HG03378 (cell line): ENCODE measurements around the gene SH3RF1.

Experiments used
- ATAC-seq: cut with Tn5 transposase; IDR thresholded peaks from one replicate; pipeline ENCODE4 v1.9.1; 2021; ENCODE audit warnings: mild to moderate bottlenecking, moderate library complexity; ENCODE audit not compliant: unreplicated experiment

The SH3RF1 gene

DNA sequence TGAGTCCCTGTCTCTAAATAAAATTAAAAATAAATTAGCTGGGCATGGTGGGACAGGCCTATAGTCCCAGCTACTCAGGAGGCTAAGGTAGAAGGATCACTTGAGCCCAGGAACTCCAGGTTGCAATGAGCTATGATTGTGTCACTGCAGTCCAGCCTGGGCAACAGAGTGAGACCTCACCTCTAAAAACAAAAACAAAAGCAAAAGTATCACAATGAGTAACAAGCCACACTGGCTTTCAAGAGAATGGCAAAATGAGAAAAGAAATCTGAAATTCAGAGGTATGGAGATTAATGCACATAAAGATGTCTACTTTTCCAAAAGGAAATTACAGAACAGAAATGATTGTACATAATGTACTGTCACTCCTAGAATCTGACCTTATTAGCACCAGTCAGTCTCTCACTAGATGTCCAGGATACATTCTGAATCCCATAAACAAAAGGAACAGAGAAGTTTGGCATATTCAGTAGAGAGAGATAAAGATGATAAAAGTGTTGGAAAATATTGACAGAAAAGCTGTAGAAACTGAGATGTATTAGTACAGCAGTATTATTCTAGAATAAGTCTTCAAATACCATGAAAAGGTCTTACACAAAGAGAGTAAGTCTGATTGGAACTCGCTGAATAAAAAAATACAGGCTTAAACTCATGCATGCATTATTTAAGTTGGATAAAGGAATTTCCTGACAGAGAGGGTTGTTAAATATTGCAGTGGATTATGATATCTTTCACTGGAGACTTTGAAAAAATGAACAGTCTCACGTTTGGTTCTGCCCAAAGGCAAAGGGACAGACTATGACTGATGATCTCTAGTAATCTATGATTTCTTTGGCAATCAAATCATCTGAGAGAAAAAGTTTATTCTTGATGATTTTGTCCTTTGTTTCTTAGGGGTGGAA, 102.5 kb downstream of the SH3RF1 start:
- peak; percentile 95 for ATAC-seq

DNA sequence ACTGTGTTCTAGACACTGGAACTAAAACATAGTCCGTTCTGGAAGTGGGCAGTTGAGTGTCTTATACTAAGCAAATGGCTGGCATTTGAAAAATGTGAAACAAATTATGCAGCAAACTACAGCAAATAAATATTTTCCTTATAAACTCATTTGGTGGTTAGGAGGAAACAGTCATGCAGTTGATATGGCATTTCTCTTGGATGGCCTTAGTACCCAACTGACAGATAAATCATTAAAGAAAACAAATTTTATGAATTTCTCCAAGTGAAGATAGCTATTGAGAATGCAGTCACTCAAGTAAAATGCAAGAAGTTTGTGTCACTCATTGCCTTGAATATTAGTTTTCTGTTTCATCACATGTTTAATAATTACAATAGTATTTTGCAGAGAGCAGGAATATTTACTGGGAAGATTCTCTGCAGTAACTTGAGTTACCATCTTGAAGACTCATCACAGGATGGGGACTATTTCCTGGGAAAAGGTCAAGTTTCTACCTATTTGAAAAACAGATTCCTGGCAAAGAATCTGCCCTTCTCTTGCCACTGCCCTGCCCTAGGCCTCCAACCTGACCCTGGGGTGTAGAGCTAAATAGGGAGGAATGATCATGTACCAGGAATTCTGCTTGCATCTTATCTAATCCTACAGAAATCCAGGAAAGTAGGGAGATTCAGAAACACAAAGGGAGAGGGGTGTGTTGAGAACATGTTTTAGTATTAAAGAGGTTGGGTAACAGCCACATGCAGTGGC, 105.9 kb downstream of the SH3RF1 start:
- ATAC-seq, result no peak

DNA sequence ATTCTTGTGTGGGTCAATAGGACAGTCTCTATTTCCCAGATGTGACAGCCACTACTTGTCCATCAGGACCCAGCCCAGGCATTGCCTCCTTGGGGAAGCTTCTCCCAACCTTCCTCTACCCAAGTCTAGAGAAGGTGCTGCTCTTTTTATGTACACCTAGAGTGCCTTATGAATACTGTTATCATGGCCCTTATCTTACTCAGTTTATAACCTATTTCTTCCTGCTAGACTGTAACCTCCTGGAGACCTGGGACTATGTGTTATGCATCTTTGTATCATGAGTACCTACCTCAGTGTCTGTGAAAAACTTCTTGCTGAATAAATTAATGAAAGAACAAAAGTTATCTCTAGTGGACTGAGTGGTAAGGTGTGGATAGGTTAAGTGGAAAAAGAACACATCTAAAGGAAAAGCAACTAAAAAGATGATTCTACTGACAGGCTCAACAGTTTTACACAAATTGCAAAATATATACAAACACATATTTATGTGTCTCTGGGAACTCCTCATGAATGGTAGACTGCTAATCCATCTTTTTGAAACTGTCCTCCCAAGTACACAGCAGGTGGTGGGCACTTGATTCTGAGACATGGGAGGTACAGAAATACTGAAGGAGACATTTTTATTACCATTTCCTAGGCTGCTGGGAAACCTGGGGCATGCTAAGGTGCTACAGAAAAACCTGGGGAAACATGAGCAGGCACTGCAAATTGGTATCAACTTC, 106.6 kb downstream of the SH3RF1 start:
- no peak for ATAC-seq

DNA sequence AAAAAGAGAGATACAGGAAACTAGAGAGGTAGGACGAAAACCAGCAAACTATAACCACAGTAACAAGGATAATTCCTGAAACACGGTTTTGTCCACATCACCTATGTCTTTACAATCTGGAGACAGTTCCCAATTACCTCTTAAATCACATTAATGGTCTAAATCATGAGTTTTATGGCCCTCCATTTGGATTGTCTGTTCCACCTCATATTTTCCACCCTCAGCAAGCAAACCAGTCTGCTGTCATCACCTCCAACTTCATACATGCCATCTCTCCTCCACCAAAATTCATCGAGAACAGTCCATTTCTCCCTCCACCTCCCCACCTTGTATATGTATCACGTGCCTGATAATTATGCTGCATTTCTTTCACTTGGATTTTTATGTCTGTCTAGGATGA, 107.3 kb downstream of the SH3RF1 start:
- ATAC-seq, result no peak

DNA sequence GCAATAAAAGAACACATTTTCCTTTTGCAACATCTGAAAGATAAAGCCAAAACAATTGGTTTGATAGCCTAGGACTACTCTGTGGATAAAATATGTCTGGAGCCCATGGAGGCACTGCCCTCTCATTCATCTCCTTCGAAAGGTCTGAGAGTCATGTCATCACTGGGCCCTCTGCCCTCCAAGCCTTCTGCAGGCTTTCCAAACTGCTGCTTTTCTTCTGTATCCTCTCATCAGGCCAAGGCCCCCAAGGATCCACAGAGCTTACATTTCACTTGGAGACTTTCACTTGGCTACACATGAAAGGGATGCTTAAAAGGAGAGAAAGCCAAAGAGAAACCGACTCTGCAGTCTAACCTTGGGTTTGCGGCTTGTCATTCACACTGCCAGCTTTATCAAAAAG, 109.9 kb downstream of the SH3RF1 start:
- ATAC-seq, result no peak

DNA sequence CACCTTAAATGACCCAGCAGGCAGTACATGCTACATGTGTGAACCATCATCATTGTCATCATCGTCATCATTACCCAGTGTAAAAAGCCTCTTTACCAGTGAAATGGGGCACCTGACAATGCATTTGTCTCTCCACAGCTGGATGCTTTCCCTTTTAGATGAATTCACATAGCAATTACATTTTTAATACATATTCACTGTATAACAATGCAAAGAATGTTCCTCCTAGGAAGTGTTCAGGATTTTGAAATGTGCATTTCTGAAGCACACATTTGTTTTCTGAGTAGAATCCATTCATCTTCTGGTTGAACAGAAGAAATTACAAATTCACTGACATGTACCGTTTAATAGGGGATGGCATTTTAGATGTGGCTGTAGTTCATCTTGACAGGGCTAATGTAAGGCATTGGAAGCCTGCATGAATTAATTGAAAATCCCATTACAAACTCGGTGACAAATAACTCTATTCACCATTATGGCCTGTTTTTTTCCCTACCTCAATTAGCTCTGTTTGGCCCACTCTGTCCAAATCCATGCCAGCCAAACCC, 111.1 kb downstream of the SH3RF1 start:
- no peak for ATAC-seq

DNA sequence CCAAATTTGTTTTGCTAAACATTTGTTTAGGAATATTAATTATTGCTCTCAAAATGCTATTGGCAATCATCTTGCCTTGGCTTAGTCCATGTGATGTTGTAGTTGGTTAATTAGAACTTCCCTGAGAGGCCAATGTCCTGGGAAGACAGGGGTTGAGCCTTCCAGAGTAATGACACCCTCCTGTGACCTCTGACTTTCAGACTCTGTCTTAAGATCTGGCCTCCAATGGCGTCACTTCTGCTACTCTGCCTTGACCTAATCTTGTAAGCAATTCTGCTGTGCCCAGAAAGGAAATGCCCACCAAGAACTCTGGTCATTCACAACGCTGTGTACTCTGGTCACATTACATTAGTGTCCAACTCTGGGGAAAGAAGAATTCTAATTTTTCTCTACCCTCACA, 111.9 kb downstream of the SH3RF1 start:
- ATAC-seq, result no peak

DNA sequence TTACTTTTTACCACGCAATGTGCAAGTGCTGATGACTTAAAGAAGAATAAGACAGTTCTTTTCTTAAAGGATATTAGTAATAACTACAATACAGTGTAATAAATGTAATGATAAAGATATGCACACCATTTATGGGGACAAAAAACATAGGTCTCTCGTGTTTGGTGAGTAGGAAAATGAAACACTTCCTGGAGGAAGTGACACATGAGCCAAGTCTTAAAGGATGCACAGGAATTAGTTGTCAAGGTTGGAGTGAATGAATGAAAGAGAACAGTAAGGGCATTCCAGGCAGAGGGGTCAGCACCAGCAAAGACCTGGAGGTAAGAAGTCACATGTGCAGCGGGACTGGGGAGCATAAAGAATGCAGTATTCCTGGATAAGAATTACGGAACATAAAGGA, 112.7 kb downstream of the SH3RF1 start:
- no peak for ATAC-seq

DNA sequence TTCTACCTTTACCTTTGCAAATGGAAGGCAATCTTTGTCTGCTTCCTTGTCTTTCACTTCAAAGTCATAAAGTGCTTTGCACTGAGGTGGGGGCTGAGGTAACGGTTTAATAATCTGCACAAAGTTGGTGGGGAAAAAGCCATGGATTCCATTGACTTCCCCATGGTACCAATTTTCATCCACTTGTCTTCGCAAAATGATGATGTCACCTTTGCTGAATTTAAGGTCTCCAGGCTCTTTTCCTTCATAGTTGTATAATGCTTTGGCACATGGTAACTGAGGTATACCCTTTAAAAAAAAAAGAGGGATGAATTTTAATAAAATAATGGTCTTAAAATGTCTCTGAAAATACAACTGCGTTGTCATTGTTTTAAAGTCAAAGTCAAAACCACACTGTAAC, 114.4 kb downstream of the SH3RF1 start:
- ATAC-seq, result no peak

DNA sequence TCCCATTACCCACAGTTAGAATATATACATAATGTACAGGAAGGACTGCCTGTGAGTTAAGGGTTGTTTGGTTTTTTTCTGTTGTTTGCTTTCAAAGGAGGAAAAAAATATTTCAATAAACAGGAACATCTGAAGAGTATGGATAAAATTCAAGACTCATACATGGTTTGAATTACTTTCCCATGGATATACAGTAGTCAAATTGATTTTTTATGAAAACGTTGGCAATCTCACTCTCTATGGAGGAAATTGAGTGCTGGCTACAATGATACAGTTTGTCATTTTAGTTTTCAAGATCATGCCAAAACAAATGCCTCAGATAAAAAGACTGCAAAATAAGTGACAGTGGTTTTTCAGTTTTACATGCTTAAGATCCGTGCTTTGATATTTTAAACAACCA, 116.6 kb downstream of the SH3RF1 start:
- ATAC-seq, result no peak

DNA sequence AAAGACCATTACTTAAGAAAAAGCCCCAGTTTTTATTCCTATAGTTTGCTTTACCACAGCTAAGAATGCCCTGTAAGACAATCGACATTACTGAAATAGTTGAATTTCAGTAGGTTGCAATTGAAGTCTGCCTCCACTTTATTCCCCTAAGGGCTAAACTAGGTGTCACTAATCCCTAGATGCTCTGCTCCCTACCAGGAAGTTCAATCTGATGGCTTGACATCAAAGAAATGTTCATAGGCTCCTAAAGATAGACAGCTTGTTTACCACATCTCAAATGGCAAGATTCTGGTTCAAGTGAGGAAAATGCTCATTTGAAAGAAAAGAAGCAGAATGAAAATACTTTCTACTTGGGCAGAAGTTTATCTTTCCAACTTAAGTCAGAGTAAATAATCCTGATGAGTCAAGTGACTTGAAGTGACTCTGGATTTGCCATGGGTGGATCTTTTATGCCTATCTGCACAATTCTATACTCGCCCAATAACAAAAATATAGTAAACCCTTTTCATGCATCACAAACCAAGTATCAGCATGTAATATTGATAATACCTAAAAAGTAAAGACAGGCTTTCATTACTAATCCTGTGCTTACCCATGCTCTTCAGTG, 117.2 kb downstream of the SH3RF1 start:
- no peak for ATAC-seq

DNA sequence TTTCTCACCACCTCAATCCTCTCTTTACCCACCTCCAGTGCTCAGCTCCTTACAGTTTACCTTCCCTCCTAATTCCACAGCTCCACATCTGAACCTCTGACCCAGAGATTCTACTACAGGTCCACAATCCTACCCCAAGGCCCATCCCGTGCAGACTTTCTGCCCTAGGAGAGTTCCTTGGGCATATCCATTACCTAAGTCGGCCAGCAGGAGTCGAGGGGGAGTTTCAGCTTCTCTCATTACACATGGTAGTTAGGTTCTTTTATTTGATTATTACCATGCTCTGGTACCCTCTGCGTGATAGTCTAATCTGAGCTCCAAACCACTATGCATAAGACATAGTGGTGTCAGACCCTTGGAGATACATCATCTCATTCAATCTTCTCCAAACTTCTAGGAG, 117.9 kb downstream of the SH3RF1 start:
- no peak for ATAC-seq

DNA sequence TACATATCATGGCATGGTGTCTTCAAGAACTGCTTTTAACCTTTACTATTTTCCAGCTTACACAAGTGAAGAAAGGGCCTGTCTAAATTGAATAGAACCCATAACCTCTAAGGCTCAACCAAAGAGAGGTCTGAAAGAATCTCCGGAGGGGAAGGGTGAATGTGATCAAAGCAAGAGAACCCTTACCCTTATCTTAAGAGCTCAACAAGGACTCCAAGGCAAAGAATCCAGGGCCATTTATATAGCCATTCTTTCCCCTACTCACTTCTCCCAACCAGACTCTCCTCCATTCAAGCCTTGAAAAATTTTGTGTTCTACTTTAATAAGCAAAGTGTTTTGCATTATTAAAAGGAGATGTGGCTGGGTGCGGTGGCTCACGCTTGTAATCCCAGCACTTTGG, 118.7 kb downstream of the SH3RF1 start:
- no peak for ATAC-seq

DNA sequence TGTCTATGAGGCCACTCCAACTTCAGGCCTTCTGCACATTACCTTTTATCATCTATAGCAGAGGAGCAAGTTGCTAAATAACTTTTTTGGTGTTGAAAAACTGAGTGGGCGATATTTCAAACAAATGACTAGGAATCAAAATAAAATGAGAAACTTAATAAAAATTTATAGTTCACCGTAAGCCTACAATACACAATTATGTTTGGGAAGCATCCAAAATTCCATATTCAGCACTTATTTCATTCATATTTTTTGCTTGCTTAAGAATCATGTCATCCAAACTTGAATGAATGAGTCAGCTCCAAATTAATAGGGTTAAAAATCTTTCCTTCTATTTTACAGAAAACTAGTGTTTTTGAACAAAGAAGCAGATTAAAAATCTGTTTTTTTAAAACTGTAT, 119.1 kb downstream of the SH3RF1 start:
- ATAC-seq, result no peak

DNA sequence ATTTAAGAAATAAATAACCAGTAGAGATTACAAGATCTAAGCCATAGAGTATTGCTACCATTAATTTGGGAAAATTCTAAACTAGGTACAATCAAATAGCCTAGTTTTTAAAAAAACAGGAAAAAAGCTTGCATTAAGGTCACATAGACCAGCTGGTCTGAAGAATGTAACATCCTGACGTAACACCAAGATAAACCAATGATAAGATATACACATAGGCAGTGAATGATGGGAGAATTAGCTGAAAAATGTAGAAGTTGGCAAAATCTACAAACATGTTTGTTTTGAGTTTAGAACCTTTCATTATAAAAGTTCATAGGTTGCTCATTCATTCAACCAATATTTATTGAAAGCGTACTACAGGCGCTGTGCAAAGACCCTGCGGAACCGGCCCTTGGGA, 120.0 kb downstream of the SH3RF1 start:
- ATAC-seq, result no peak

DNA sequence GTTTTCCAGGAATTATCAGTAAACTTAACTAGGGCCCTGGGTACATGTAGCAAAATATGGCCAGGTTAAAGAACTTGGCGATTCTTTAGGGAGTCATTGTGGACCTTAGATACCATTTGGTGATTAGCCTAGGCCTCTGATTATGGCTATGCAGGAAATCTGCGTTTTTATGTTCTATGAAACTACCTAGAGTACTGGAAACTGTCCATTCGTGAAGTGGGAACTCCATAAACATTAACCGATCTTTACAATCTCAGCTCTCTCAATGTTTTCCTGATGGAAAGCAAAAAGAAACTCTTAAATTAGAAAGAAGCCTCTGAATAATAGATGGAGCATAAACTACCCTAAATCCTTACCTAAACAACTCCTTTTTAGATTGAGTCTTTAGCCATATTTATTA, 121.9 kb downstream of the SH3RF1 start:
- no peak for ATAC-seq

DNA sequence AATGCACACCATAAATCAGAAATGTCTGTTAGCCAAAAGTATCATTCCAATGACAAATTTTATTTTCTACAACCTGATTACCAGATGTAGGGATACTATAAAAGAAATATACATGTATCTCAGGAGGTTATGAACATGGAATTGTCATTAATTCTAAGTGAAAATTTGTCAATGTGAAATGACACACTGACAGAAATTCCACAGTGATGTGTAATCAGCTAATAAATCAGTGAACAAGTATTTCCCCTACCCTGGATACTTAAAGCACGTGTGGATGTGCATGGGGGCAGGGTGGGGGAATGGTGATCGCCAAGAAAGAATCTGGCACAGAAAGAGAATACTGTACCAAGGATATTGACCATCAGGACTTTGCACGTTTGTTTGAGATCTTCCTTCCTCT, 123.6 kb downstream of the SH3RF1 start:
- no peak for ATAC-seq

DNA sequence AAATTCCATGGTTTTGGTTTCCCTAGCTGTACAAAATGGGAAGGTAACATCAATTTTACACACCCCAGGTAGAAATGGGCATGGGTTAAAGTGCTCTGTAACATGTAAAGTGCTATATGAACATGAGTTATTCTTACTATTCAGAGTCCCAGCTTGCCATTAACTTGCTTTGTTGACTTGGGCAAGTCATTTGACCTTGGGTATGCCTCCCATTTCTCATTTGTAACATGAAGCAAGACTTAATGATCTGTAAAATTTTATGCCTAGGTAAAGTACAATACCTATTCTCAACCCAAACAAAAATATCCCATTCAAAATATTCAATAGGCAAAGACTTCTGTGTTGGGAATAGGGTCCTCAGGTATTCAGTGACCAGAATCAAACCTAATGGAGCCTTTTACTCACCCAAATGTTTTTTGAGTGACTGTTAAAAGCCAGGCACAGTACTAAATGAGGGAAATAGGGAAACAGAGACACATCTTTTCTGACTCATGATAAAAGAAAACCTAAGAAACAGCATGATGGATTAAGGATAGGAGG, 126.6 kb downstream of the SH3RF1 start:
- no peak for ATAC-seq

DNA sequence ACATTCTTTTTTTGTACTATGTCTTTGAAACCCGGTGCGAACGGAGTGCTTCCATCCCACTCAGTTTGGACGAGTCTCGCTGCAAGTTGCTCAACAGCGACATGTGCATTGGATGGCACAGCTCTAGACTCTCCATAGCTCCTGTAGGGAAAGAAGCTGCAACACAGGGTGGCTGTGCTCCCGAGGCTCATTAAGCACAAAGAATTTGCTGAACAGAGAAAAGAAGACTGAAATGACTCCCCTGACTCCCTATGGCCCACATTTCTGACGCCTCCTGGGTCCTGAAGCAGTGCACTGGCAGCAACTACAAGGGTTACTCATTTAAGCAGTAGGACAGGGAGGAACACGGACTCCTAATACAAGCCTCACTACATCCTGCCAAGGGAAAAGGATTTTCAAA, 127.4 kb downstream of the SH3RF1 start:
- ATAC-seq, result no peak

DNA sequence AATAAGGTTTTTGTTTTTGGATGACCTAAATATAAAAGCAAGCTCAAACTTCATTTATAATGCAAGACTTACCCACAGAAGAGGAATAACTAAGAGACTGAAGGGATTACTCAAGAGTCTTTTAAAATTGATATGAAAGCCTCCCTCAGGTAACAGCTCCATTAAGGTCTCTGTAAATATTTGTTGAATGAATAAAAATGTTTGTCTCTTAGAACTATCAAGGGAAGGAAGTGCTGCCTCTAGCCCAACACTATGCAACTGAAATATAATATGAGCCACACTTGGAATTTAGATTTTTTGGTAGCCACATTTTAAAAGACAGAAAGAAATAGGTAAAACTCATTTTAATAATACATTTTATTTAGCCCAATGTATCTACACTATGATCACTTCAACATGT, 127.8 kb downstream of the SH3RF1 start:
- ATAC-seq, result no peak

DNA sequence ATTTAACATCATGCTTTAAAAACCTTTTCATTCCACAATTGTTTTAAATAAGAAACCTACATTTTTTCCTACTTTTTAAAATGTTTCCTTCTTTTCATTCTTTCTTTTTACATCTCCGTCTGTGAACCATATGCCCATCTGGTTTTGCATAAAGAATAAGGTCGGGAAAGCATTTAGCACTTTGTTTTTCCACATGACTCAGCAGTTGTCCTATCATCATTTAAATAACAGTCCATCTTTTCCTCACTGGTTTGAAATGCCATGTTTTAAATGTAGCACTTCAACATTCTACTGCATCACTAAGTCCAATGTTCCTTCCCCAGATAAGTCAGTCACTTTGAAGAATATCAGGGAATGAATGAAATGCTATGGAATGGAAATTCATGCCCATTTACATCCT, 128.4 kb downstream of the SH3RF1 start:
- no peak for ATAC-seq
